CD4-positive, alpha-beta T cell treated with Interleukin-6 at 100 ng/mL for 8 hours (primary cell): ENCODE data around the gene GRID1.

Experiments used
- DNase-seq: peaks from one replicate; pipeline ENCODE4 v3.0.0-alpha.2; 2020; ENCODE audit warnings: mixed read lengths, low spot score

Gene GRID1

DNA sequence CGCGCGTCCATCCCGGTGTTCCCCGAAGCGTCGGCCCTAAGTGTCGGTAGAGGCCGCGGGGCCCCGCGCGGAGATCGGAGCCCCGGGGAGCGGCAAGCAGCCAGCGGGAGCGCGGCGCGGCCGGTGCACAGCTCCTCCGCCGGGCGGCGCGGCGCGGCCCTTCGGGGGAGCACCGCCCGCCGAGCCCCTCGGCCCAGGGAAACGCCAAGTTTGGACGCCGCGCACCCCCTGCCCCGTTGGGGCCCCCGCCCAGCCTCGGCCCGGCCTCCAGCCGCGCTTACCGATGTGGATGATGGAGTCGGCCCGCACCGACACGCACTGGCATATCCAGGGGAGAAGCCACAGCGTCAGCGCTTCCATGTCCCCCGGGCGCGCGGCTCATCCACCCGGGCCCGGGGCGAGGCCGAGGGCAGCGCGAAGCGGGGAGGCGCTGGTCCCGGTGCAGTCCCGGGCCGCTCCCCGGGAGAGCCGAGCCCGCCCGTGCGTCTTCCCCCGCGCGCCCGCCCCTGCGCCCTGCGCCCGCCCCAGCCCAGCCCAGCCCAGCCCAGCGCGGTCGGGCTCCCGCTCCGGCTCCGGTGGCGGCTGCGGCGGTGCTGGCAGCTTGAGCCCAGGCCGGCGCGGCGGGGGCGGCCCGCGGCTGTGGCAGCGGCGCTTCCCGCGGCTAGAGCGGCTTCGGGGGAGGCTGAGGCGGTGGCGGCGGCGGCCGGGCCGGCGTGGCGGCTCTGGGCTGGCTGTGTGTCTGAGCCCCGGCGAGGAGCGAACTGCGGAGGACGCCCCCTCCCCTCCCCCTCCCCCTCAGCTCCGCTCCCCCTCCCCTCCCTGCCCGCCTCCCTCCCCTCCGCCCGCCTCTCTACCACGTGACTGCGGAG is at the start of gene GRID1:
Gene GRID1 (minus strand): TSS at position 763 of the 869 bp plus-strand sequence.
- no peak for DNase-seq

- no peak for DNase-seq
These were observed 49.0 kb upstream of the GRID1 start for GRCh38 chr10:86415583-86415982.

DNA sequence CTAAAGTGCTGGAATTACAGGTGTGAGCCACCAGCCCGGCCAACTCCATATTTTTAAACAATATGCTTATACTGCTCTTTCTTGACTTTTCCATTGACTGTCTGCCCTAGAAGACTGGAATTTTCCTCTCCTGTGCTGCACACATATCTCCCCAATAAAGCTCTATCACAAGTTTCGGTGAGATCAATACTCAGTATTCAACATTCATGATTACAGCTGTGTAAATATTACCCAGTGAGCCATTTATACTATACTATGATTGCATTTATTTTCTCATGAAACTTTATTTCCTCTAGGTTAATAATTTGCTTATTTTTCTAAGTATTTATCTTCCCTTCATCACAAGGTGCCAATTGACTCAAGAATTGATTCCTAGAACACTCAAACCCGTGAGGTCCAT is 48.5 kb upstream of the GRID1 start:
- DNase-seq: no peak

DNA sequence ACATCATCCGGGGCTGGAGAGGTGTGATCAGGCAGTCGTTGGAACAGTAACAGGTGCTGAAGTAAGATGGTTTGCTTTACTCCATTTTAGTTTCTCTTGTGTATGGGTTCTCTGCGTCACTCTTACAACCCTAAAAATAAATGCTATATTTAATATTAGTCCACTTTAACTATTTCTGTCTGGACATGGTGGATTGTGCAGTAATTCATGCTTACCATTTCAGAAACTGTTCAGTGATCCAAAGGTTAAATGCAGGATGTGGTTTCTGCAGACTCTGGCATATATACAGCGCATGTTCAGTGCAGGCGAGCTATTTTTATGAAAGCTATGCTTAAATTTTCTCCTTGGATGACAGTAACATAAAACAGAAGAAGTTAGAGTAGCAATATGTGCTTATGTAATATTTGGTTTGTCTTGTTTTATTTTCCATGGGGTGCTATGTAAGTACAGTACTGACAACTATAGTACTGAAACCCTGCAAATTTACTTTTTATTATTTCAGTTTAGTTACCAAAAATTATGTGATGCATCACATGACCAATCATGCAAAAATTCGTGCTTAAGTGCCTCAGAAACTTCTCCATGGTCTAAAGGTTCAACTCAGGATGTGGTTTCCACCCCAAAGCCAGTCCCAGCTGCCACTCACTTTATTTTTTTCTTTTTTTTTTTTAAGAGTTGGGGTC is 46.6 kb upstream of the GRID1 start:
- peak; percentile 55 for DNase-seq

DNA sequence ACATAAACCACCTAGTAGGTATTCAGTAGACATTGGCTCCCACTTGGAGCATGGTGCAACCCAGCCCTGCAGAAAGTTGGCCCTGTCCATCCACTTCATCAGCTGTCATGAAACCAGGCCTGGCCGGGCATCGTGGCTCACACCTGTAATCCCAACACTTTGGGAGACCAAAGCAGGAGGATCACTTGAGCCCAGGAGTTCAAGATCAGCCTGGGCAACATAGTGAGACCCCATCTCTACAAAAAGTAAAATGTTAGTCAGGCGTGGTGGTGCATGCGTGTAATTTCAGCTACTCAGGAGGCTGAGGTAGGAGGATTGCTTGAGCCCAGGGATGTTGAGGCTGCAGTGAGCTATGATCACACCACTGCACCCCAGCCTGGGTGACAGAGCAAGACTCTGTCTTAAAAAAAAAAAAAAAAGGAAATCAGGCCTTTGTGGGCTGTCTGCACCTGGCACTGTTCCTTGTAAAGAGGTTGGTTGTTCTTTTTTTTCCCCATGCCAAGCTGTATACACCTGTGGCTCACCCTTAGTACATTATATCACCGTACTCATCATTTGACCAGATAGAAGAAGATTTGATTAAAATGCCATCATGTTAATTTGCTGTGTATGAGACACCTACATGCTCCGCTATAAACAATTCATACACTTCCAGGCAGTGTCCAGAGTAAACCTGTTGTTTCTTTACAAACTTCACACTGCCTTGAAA is 45.4 kb upstream of the GRID1 start:
- DNase-seq: no peak

DNA sequence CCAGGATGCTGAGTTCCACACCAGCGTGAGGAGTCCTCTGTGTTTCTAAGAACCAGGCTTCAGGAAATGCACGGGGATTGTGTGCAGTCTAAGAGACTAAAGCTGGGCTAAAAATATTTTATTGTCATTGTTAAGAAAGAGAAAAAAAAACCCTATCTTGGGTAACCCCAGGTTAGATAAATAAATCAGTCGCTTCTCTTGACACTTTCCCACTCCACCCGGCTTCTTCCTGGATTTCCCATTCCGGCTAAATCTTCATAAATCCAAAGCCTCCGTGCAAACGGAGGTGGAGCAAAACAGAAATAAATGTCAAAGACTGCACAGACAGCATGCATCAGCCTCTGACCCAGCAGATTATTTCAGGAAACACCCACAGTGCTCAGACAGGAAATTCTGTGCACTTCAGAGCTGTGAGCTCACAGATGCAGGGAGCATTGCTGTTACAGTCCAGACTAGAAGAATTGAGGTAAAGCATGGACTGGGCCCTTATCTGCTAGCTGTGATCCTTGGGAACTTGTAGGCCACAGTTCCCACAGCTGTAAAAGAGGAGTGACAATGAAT is 44.8 kb upstream of the GRID1 start:
- DNase-seq: peak; percentile 41

DNA sequence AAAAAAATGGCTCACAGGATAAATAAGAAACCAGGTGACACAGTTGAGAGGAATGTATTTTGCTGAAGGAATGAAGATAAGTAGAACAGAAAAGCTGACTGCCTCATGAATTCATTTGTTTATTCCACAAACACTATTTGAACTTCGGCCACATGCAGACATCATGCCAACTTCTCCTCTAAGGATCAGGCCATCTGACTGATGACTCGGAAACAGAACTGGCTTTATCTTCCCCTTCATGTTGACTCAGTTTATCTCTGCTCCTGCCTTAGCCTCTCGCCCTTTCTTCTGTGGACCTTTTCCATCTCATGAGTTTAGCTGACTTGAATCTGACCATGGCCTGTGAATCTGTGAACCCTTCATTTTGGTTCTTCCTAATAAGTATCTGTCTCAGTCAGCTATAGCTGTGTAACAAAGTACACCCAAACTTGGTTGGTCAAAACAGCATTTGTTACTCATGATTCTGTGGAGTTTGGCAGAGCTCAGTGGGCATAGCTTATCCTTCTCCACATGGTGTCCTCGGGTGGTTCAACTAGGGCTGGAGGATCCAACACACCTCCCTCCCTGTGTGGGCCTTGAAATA is 44.0 kb upstream of the GRID1 start:
- DNase-seq: no peak

DNA sequence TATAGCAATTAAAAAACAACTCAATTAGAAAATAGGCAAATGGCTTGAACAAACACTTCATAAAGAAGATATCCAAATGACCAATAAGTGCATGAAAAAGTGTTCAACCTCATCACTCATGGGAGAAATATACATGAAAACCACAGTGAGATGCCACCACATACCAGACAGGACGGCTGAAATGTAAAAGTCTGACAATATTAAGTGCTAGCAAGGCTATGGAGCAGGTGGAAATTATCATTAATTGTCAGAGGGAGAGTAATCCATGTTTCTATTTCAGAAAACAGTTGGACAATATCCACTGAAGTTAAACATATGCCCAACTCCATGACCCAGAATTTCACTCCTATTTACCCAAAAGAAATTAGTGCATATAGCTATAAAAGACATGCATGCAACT is 42.6 kb upstream of the GRID1 start:
- DNase-seq: no peak

GRCh38 chr10:86403183-86403797 is 36.7 kb upstream of the GRID1 start:
- DNase-seq: no peak

GRCh38 chr10:86402283-86402941 is 35.8 kb upstream of the GRID1 start:
- no peak for DNase-seq

GRCh38 chr10:86401588-86402282 is 35.1 kb upstream of the GRID1 start:
- DNase-seq: peak; percentile 8

- DNase-seq: peak; percentile 42
These were observed 34.4 kb upstream of the GRID1 start for GRCh38 chr10:86400705-86401587.

DNA sequence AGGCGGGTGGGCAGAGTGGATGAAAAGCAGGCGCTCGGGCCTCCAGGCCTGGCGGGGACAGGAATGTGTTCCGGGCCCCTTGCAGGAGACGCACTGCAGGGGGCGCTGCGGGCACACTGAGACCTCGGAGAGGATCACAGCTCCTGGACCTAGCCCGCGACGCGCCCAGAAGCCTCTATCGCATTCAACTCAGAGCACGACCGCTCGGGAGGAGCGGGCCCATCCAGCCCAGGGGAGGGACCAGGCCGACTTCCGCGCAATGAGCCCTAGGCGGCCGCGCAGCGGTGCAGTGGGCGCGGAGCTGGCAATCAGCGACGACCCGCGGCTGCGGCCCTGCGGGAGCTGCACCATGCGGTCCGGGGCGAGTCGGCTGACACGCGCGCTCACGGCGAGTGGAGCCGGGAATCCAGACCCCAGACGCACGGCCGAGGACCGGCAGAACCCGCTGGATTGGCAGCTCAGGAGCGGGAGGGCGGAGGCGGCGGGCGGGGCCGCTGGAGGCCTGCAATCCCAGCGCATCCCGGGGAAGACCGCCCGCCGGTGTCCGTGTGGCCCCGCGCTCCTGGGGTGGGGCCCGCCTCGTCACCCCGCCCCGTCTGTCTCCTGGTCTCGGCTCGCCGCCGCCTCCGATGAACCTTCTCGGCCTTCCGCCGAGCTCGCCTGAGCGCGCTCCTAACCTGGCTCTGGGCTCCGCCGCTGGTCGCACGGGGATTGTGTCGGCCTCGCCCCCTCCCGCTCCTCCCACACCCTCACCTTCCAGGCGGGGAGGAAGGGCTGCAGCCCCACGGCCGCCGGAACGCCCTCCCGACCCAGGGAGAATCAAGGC is 33.5 kb upstream of the GRID1 start:
- DNase-seq: peak; percentile 94

- DNase-seq: no peak
These were observed 32.9 kb upstream of the GRID1 start for GRCh38 chr10:86399514-86399878.

DNA sequence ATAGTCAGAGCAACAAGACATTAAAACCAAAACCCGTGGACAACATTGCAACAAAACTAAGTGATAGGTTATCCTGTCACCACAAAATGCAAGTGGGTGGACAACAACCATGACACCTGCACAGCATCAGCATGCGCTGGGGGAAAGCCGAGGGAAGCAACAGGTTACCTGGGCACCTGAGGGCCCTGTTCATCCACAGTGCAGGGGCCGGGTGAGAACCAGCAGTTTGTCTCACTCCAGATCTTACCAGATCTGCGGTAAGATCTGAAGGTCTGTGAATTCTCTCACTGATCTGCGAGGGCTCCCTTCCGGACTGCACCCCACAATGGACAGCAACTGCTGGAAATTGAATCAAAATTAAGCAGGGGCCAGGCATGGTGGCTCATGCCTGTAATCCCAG is 30.5 kb upstream of the GRID1 start:
- DNase-seq: no peak

GRCh38 chr10:86393862-86394455 is 27.4 kb upstream of the GRID1 start:
- no peak for DNase-seq

DNA sequence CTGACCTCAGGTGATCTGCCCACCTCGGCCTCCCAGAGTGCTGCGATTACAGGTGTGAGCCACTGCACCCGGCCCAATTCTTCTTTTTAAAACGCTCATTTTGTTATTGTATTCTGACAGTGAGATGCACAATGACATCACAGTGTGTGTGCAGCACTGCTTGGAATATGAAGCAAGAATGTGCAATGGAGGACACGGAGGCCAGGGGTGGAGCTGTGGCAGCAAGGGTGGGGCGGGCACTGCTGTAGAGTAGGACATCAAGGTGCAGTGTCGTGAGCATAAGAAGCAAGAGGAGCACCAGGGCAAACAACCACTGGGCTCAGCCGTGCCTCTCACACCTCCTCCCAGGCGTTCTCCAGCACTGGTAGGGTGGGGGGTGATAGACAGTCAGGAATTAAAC is 26.8 kb upstream of the GRID1 start:
- DNase-seq: no peak

GRCh38 chr10:86392723-86393094 is 26.1 kb upstream of the GRID1 start:
- DNase-seq: no peak
